Activated B cell treated with CpG ODN at 0.5 μM for 24 hours (primary cell): ENCODE measurements around the gene NOXO1. TPM values are rescaled to one million over a fixed set of nuclear protein-coding genes. Genes with fewer than 3 reads are reported as not detected.

Experiments used
- ATAC-seq: fragments of 200-7000 bp; cut with Tn5 transposase; one replicate; pipeline ENCODE4 v1.10.0; 2021; ENCODE audit warnings: low read depth, mild to moderate bottlenecking, moderate library complexity
- CTCF ChIA-PET: fragments of 350-600 bp; sonication (Branson Sonifier 250); formaldehyde crosslinking; loops from one replicate; lab custom pipeline; 2021; ENCODE audit warnings: antibody characterized with exemption; lab: Charles Lee
- POLR2A ChIA-PET: fragments of 350-600 bp; sonication (Branson Sonifier 250); formaldehyde crosslinking; loops from one replicate; lab custom pipeline; 2021; ENCODE audit warnings: antibody characterized with exemption; lab: Charles Lee
- DNase-seq: peaks from one replicate; pipeline ENCODE4 v3.0.0; 2022
- H3K27ac Mint-ChIP-seq: one replicate; pipeline ENCODE4 v1.8.0; 2020; ENCODE audit warnings: mixed read lengths
- H3K27me3 Mint-ChIP-seq: one replicate; pipeline ENCODE4 v1.8.0; 2021; ENCODE audit warnings: mixed read lengths
- H3K36me3 Mint-ChIP-seq: one replicate; pipeline ENCODE4 v1.8.0; 2021; ENCODE audit warnings: low read depth, mixed read lengths
- H3K4me1 Mint-ChIP-seq: one replicate; pipeline ENCODE4 v1.8.0; 2021; ENCODE audit warnings: mixed read lengths
- H3K4me3 Mint-ChIP-seq: one replicate; pipeline ENCODE4 v1.8.0; 2020; ENCODE audit warnings: mild to moderate bottlenecking, mixed read lengths
- H3K9me3 Mint-ChIP-seq: one replicate; pipeline ENCODE4 v1.8.0; 2020; ENCODE audit warnings: mixed read lengths
- CTCF ChIP-seq: fragments of 200-600 bp; IDR thresholded peaks from one replicate; pipeline ENCODE4 v1.8.0; 2022; ENCODE audit warnings: antibody characterized with exemption, mild to moderate bottlenecking
- intact Hi-C: fragments of 100-400 bp; cut with micrococcal nuclease; formaldehyde crosslinking; loops from one replicate; pipeline ENCODE4 v1.15.1; 2024
- total RNA-seq: library from RNA; stranded (reverse); gene quantifications from 2 replicates; pipeline ENCODE4 v1.2.3, GENCODE V29; 2022

NOXO1 gene
- total RNA-seq, 1 donor from 2014 or later: 0.73 TPM

GRCh38 chr16:1929578-1930337, 51.5 kb downstream of the NOXO1 start:
- H3K36me3 Mint-ChIP-seq: no peaks in the 10 kb centered on the region
- H3K4me1 Mint-ChIP-seq: peaks cover 2% of the 10 kb centered on the region
- peak overlapping the region; percentile 64 for H3K4me3 Mint-ChIP-seq
- ATAC-seq (peak; percentile 98), DNase-seq (peak; percentile 97)
- no peaks in the 10 kb centered on the region for H3K9me3 Mint-ChIP-seq
- peaks cover 6% of the 10 kb centered on the region for H3K27me3 Mint-ChIP-seq
- peak; percentile 92 for TF ChIP-seq CTCF
- ChIA-PET POLR2A (interaction anchor here (0.7 to 1.0 kb wide), 3 partner anchors 35 to 319 kb away, joined by 4 to 7 read pairs (median 5); partner anchors contain the start of gene RPS2), CTCF (no interaction called here)
- H3K27ac Mint-ChIP-seq: no peak overlapping the region
- intact Hi-C loops: loop anchor here (1.0 to 2.0 kb wide), 3 partner anchors 13 to 157 kb away; partner anchors contain the start of genes EME2, MRPS34 and MSRB1

DNA sequence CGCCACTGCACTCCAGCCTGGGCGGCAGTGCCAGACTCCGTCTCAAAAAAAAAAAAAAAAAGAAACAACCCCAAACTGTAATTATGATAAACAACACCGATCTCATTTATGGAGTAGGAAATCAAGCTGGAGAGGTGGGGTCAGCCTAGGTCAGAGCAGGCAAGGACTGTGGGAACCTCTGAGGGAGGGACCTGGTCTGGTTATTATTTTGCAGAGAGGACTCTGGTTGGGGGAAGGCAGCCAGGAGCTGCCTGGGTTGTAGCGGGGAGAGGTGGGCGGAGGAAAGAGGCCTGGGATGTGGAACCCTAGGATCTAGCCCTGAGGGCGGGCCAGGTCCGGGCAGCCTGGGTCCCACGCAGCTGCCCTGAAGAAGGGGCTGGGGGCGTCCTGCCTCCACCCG, 52.2 kb downstream of the NOXO1 start:
- Mint-ChIP-seq H3K4me1 (peaks cover 2% of the 10 kb centered on the region), H3K4me3 (peak overlapping the region; percentile 78), H3K27me3 (peaks cover 11% of the 10 kb centered on the region), H3K9me3 (no peaks in the 10 kb centered on the region), H3K27ac (no peak overlapping the region), H3K36me3 (no peaks in the 10 kb centered on the region)
- ATAC-seq (peak; percentile 13), DNase-seq (no peak)
- POLR2A ChIA-PET: interaction anchor here (0.7 to 1.0 kb wide), 4 partner anchors 35 to 937 kb away, joined by 4 to 7 read pairs (median 5); partner anchors contain the start of gene RPS2
- no peak for TF ChIP-seq CTCF
- CTCF ChIA-PET: no interaction called here
- intact Hi-C loops: loop anchor here (1.0 to 2.0 kb wide), 3 partner anchors 14 to 156 kb away; partner anchors contain the start of genes EME2, MRPS34 and MSRB1

Other genes starting within 250 kb of the NOXO1 start
- 54.1 and 57.8 TPM in 2 replicates for gene NME3, start 209.9 kb downstream of the NOXO1 start, total RNA-seq
- gene EME2, start 208.7 kb downstream of the NOXO1 start, total RNA-seq: 37.1 and 49.9 TPM in 2 replicates
- gene MRPS34, start 208.3 kb downstream of the NOXO1 start, total RNA-seq: 60.9 and 65.1 TPM in 2 replicates
- gene SPSB3, start 198.9 kb downstream of the NOXO1 start, total RNA-seq: 36.4 and 40.3 TPM in 2 replicates
- 53.7 and 54.2 TPM in 2 replicates for gene NUBP2, start 198.5 kb downstream of the NOXO1 start, total RNA-seq
- not detected in 2 replicates for gene IGFALS, start 187.8 kb downstream of the NOXO1 start, total RNA-seq
- 19.0 and 19.5 TPM in 2 replicates for gene HAGH, start 154.6 kb downstream of the NOXO1 start, total RNA-seq
- 10.2 and 10.4 TPM in 2 replicates for gene FAHD1, start 154.3 kb downstream of the NOXO1 start, total RNA-seq
- gene MEIOB, start 109.3 kb downstream of the NOXO1 start, total RNA-seq: not detected in 2 replicates
- gene HS3ST6, start 63.1 kb downstream of the NOXO1 start, total RNA-seq: not detected in 2 replicates
- 14.7 and 16.6 TPM in 2 replicates for gene MSRB1, start 38.3 kb downstream of the NOXO1 start, total RNA-seq
- gene RPL3L, start 26.8 kb downstream of the NOXO1 start, total RNA-seq: not detected in 2 replicates
- 77.4 and 92.5 TPM in 2 replicates for gene NDUFB10, start 21.9 kb downstream of the NOXO1 start, total RNA-seq
- gene RPS2, start 16.6 kb downstream of the NOXO1 start, total RNA-seq: 5,116 and 5,913 TPM in 2 replicates
- gene RNF151, start 14.6 kb downstream of the NOXO1 start, total RNA-seq: not detected in 2 replicates
- gene TBL3, start 9.4 kb downstream of the NOXO1 start, total RNA-seq: 41.8 and 44.2 TPM in 2 replicates
- gene GFER, start 2.7 kb upstream of the NOXO1 start, total RNA-seq: 31.6 and 39.4 TPM in 2 replicates
- 10.0 and 11.3 TPM in 2 replicates for gene SYNGR3, start 8.5 kb upstream of the NOXO1 start, total RNA-seq
- 56.4 and 59.3 TPM in 2 replicates for gene ZNF598, start 28.4 kb upstream of the NOXO1 start, total RNA-seq
- gene NPW, start 38.3 kb upstream of the NOXO1 start, total RNA-seq: 1.5 and 1.7 TPM in 2 replicates
- 0.56 and 0.93 TPM in 2 replicates for gene NHERF2, start 45.4 kb upstream of the NOXO1 start, total RNA-seq
- 10.5 and 11.5 TPM in 2 replicates for gene NTHL1, start 66.4 kb upstream of the NOXO1 start, total RNA-seq
- gene TSC2, start 66.5 kb upstream of the NOXO1 start, total RNA-seq: 130 and 139 TPM in 2 replicates
- 58.6 and 84.2 TPM in 2 replicates for gene PKD1, start 154.4 kb upstream of the NOXO1 start, total RNA-seq
- gene RAB26, start 167.2 kb upstream of the NOXO1 start, total RNA-seq: 0.61 TPM in 1 of 2 replicates, not detected in the other
- gene TRAF7, start 174.3 kb upstream of the NOXO1 start, total RNA-seq: 72.7 and 78.1 TPM in 2 replicates
- gene CASKIN1, start 215.1 kb upstream of the NOXO1 start, total RNA-seq: not detected in 2 replicates
- gene MLST8, start 224.0 kb upstream of the NOXO1 start, total RNA-seq: 35.7 and 38.7 TPM in 2 replicates
- 4.9 and 5.1 TPM in 2 replicates for gene BRICD5, start 229.4 kb upstream of the NOXO1 start, total RNA-seq
- gene PGP, start 233.4 kb upstream of the NOXO1 start, total RNA-seq: 9.9 and 10.4 TPM in 2 replicates
- gene E4F1, start 242.1 kb upstream of the NOXO1 start, total RNA-seq: 29.9 and 31.3 TPM in 2 replicates